CD4-positive, alpha-beta T cell treated with Interleukin-6 for 4 hours (primary cell): Measurements from ENCODE around the gene LIPN.
"Not testable (repeated sequence)": the region's sequence is repeated elsewhere in the genome, so short reads cannot be mapped to it uniquely, and the experiment has no call there.

Source experiments
- DNase-seq: peaks from one replicate; pipeline ENCODE4 v3.0.0-alpha.2; 2020; ENCODE audit warnings: mixed read lengths

The LIPN gene

GRCh38 chr10:88759366-88760101 lies at the start of gene LIPN:
Gene LIPN, plus strand, starts transcription at chr10:88760020. Its CDS starts 1,386 bp downstream, at chr10:88761406.
- DNase-seq = no peak

GRCh38 chr10:88715517-88715916 lies 44.3 kb upstream of the LIPN start:
- DNase-seq = no peak

- no peak for DNase-seq
Measured at GRCh38 chr10:88721392-88721791, 38.4 kb upstream of the LIPN start.

GRCh38 chr10:88725798-88726197 lies 34.0 kb upstream of the LIPN start:
- no peak for DNase-seq

- no peak for DNase-seq
Measured at GRCh38 chr10:88728107-88728763, 31.6 kb upstream of the LIPN start.

- no peak for DNase-seq
Measured at GRCh38 chr10:88730864-88731263, 29.0 kb upstream of the LIPN start.

GRCh38 chr10:88731296-88731695 lies 28.5 kb upstream of the LIPN start:
- no peak for DNase-seq

- DNase-seq = no peak
Measured at GRCh38 chr10:88733215-88733614, 26.6 kb upstream of the LIPN start.

GRCh38 chr10:88735661-88736060 lies 24.2 kb upstream of the LIPN start:
- no peak for DNase-seq

GRCh38 chr10:88741921-88742320 lies 17.9 kb upstream of the LIPN start:
- DNase-seq = not testable (repeated sequence)

- DNase-seq = no peak
Measured at GRCh38 chr10:88742448-88742847, 17.4 kb upstream of the LIPN start.

- no peak for DNase-seq
Measured at GRCh38 chr10:88744002-88744401, 15.8 kb upstream of the LIPN start.

GRCh38 chr10:88745633-88746032 lies 14.2 kb upstream of the LIPN start:
- no peak for DNase-seq

GRCh38 chr10:88754287-88754686 lies 5.5 kb upstream of the LIPN start:
- DNase-seq = no peak

GRCh38 chr10:88755753-88756152 lies 4.1 kb upstream of the LIPN start:
- DNase-seq = no peak

- no peak for DNase-seq
Measured at GRCh38 chr10:88756660-88757059, 3.2 kb upstream of the LIPN start.

GRCh38 chr10:88762906-88763305 lies 3.1 kb downstream of the LIPN start:
- DNase-seq = no peak

- no peak for DNase-seq
Measured at GRCh38 chr10:88763441-88763840, 3.6 kb downstream of the LIPN start.

GRCh38 chr10:88764110-88764509 lies 4.3 kb downstream of the LIPN start:
- no peak for DNase-seq

GRCh38 chr10:88765816-88766215 lies 6.0 kb downstream of the LIPN start:
- DNase-seq = no peak

GRCh38 chr10:88769384-88769783 lies 9.6 kb downstream of the LIPN start:
- no peak for DNase-seq

GRCh38 chr10:88781206-88781605 lies 21.4 kb downstream of the LIPN start:
- no peak for DNase-seq

- DNase-seq = no peak
Measured at GRCh38 chr10:88782222-88782621, 22.4 kb downstream of the LIPN start.

- DNase-seq = no peak
Measured at GRCh38 chr10:88783724-88784123, 23.9 kb downstream of the LIPN start.
